Right ventricle myocardium inferior (tissue), 1 donor: ENCODE data around the gene RPL29. TPM values are rescaled to one million over a fixed set of nuclear protein-coding genes. Genes with fewer than 3 reads are reported as not detected.
A peak's percentile ranks its signal among the peaks of the same experiment; 100 is the strongest.
"Not testable (repeated sequence)": the region's sequence is repeated elsewhere in the genome, so short reads cannot be mapped to it uniquely, and the experiment has no call there.

Experiments
- ATAC-seq: fragments of 200-7000 bp; cut with Tn5 transposase; one replicate; pipeline ENCODE4 v1.9.1; 2020; ENCODE audit warnings: mild to moderate bottlenecking, moderate library complexity
- DNase-seq: peaks from one replicate; pipeline ENCODE4 v3.0.0; 2021; ENCODE audit errors: missing footprints
- intact Hi-C: fragments of 100-400 bp; cut with DNase I; formaldehyde crosslinking; loops from one replicate; pipeline ENCODE4 v1.11.0; 2022
- long read RNA-seq: library from polyadenylated mRNA; unstranded; transcript quantifications from one replicate; pipeline ENCODE4 v2.0.0, GENCODE V29; 2021
- total RNA-seq: library from RNA; stranded (reverse); fragmentation: NEBNext Ultra II Directional; extraction: Animal tissue kit (Norgen Biotek cat#: 25700); gene quantifications from one replicate; pipeline ENCODE4 v1.2.1, GENCODE V29; 2021
- donor health status: DM: no; HTN: yes; CAD: no; lungs with severe emphysema.

The RPL29 gene
- 677 TPM for total RNA-seq
- long read RNA-seq, transcript RPL29-201 (4 exons, 723 nt) = major isoform, 121 of 143 reads
- long read RNA-seq, partial matches to known transcripts = 20 of 143 reads
- long read RNA-seq, other reads (novel, unspliced or antisense) = 1 of 143 reads

- DNase-seq = peak; percentile 92
- peak; percentile 95 for ATAC-seq
- intact Hi-C loops = loop anchor here (1.0 kb wide), 1 partner anchor 53 kb away; the partner anchor contains the start of gene PARP3
Observed at GRCh38 chr3:51995346-51996163, at the start of gene RPL29. RPL29 (minus strand) TSS chr3:51995895; CDS start chr3:51995461, 434 bp downstream.

GRCh38 chr3:52044869-52045619, 49.3 kb upstream of the RPL29 start:
- ATAC-seq = no peak
- DNase-seq = no peak
- intact Hi-C loops = no loop called here

DNA sequence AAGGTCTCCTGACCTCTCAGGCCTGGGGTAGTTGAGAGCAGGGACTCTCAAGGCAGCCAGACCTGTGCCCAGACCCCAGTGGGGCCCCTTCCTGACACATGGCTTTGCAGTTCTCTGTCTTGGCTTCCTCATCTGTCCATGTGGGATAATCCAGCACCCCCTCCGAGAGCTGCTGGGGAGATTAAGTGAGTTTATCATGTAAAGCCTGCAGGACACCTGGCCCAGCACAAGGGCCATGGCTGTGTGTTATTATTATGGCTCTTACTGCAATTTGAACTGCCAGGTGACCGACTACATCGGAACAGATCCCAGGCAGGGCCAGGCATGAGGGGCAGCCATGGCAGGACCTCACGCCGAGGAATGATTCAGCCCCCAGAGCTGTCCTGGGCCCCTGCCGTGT, 48.1 kb upstream of the RPL29 start:
- intact Hi-C loops = no loop called here
- ATAC-seq = no peak
- DNase-seq = no peak

DNA sequence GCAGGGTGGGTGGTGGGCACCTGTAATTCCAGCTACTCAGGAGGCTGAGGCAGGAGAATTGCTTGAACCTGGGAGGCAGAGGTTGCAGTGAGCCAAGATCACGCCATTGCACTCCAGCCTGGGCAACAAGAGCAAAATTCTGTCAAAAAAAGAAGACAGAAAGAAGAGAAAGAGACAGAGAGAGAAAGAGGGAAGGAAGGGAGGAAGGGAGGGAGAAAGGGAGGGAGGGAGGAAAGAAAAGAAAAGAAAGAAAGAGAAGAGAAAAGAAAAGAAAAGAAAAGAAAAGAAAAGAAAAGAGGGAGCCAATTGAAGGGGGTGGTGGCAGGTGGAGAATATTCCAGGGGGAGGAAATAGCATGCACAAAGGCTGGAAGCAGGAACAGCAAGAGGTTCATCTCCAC, 47.3 kb upstream of the RPL29 start:
- DNase-seq, intact Hi-C loops, ATAC-seq: not testable (repeated sequence)

- ATAC-seq = peak; percentile 37
- DNase-seq = no peak
- intact Hi-C loops = no loop called here
Observed at GRCh38 chr3:52041118-52041731, 45.5 kb upstream of the RPL29 start.

DNA sequence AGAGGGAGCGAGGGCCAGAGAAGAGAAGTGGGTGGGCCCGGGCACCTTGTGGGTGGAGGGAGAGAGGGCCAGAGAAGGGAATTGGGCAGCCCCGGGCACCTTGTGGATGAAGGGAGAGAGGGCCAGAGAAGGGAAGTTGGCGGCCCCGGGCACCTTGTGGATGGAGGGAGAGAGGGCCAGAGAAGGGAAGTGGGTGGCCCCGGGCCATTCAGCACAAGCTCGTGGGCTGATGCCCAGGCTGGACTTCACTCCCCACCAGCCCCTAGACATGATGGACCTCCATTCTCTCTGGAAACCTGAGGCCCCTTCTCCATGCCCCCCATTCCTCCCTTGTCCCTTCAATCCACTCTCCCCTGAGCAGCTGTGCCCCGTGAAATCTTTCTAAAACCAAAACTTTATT, 44.9 kb upstream of the RPL29 start:
- ATAC-seq (no peak), DNase-seq (no peak)
- intact Hi-C loops = no loop called here

DNA sequence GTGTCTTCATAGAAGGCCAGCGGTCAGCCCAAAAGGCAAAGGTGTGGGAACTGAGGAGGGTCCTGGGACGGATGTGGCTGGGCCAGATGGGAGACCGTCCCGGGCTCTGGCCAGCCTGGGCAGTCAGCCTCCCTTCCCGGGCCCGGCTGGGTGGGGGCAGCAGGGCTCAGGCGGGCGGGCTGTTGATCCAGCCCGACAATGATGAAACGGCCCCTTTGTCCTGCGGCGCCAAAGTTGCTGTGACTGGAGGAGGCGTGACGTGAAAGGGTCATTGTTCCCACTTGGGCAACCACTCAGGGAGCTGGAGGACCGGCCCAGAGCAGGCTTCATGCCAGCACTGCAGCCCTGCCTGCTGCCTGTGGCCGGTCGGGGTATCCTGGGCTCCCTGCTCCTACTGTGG, 44.2 kb upstream of the RPL29 start:
- intact Hi-C loops = no loop called here
- peak; percentile 73 for ATAC-seq

DNA sequence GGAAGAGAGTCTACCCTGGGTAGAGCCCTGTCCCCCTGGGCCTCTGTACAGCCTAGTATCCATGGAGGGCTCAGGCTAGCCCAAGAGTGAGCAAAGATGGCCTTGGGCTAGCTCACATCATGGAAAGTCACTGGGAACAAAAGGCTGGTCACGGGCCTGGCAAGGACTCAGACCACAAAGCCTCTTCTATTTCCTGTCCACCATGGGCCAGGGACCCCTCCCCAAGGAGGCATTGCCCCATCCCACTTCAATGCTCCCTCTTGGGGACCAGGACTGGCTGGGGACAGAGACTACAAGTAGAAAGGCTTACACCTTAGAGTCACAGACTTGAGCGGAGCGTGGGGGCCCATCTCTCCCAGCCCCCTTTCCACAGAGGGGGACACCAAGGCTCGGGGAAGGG, 43.7 kb upstream of the RPL29 start:
- DNase-seq (no peak), ATAC-seq (no peak)
- intact Hi-C loops = no loop called here

More for the DNA sequence above, 44.2 kb upstream of the RPL29 start:
- DNase-seq = no peak

DNA sequence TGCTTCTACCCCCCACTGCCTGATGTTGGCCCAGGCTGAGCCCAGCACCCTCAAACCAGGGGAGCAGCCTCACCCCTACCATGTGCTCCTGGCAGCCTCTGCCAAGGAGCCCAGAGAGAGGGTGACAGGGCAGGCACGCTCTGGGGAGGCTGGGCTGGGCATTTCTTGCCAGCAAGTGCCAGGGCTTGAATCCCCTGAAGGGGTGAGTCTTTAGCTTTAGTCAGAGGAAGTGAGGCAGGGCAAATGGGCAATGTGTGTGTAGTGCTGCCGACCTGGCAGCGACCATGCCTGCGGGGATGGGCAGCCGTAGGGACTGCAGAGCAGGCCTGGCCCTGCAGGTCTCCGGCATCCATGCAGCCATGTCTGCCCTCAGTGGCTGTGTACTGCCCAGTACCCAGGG, 42.5 kb upstream of the RPL29 start:
- ATAC-seq (no peak), DNase-seq (no peak)
- intact Hi-C loops = no loop called here

GRCh38 chr3:52037291-52037690, 41.6 kb upstream of the RPL29 start:
- no peak for ATAC-seq

GRCh38 chr3:52036829-52037228, 41.1 kb upstream of the RPL29 start:
- intact Hi-C loops = no loop called here
- ATAC-seq (no peak), DNase-seq (no peak)

More at GRCh38 chr3:52037291-52037690, 41.6 kb upstream of the RPL29 start:
- no peak for DNase-seq
- intact Hi-C loops = no loop called here

GRCh38 chr3:52036222-52036694, 40.6 kb upstream of the RPL29 start:
- ATAC-seq (no peak), DNase-seq (no peak)
- intact Hi-C loops = no loop called here

DNA sequence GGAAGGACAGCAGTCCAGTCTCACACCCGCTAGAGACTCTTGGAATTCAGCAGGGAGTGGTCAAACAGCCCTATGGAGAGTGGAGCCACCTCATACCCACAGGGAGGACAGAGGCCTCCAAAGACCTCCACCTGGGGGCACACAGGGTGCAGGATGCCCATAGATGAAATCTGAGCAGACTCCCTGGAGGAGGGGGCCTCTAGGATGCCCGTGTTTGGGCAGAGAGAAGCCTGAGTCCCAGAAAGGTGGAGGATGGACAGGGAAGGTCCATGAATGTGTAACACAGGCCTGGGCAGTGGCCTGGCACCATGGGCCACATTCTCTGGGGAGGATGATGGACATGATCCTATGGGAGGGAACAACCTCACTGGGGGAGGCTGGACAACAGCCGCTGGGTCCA, 39.0 kb upstream of the RPL29 start:
- ATAC-seq = no peak
- intact Hi-C loops = no loop called here
- no peak for DNase-seq

- DNase-seq = no peak
- no peak for ATAC-seq
- intact Hi-C loops = no loop called here
Observed at GRCh38 chr3:52034212-52034611, 38.5 kb upstream of the RPL29 start.

GRCh38 chr3:52033748-52034147, 38.1 kb upstream of the RPL29 start:
- intact Hi-C loops, DNase-seq, ATAC-seq: not testable (repeated sequence)

- ATAC-seq (no peak), DNase-seq (no peak)
- intact Hi-C loops = no loop called here
Observed at GRCh38 chr3:52032702-52033408, 37.2 kb upstream of the RPL29 start.

DNA sequence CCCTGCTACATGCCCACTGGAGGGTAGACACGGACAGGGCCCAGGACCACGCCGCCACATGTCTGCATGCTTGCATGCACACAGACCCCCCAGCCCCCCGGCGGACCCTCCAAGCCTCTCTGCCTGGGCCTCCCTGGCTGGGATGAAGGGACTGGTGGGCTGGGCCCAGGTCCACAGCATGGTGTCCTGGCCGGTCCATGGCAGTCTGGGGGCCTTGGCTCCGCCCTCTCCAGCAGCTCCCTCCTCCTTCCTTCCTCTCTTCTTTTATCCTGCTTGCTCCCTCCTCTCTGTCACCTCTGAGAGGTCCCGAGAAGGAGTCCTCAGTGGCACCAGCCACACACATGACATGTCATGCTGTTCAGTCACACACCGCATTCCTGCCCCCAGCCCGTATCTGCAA, 36.2 kb upstream of the RPL29 start:
- intact Hi-C loops = no loop called here
- DNase-seq (no peak), ATAC-seq (no peak)

- ATAC-seq (no peak), DNase-seq (no peak)
- intact Hi-C loops = no loop called here
Observed at GRCh38 chr3:52030714-52031310, 35.1 kb upstream of the RPL29 start.
